Measurements from ENCODE around the gene PIGL.
A peak's percentile ranks its signal among the peaks of the same experiment; 100 is the strongest.

Gene PIGL

DNA sequence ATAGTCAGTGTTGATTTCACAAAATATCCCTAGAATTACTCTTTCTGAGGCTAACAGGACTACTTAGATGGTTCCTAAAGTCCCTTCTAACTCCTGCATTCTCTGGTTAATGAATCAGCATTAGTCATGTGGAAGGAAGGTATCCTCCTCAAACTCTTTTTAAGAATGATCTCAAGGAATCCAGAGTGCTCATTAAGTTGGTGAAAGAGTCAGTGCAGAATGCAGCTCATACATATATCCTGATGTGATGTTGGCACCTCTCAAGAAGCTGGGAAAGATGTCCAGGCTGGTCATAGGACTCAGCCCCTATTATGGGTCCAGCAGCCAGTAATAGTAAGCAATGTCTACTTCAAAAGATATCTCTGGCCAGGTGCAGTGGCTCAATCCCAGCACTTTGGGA is 65.5 kb downstream of the PIGL start:
- TF ChIP-seq, protein P1, sequence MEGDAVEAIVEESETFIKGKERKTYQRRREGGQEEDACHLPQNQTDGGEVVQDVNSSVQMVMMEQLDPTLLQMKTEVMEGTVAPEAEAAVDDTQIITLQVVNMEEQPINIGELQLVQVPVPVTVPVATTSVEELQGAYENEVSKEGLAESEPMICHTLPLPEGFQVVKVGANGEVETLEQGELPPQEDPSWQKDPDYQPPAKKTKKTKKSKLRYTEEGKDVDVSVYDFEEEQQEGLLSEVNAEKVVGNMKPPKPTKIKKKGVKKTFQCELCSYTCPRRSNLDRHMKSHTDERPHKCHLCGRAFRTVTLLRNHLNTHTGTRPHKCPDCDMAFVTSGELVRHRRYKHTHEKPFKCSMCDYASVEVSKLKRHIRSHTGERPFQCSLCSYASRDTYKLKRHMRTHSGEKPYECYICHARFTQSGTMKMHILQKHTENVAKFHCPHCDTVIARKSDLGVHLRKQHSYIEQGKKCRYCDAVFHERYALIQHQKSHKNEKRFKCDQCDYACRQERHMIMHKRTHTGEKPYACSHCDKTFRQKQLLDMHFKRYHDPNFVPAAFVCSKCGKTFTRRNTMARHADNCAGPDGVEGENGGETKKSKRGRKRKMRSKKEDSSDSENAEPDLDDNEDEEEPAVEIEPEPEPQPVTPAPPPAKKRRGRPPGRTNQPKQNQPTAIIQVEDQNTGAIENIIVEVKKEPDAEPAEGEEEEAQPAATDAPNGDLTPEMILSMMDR (IDR thresholded peaks at IDR 0.05; ENCODE audit: borderline replicate concordance, control extremely low read depth, extremely low read depth, insufficient read depth, missing control alignments), result no peak
- in situ Hi-C loops (cut with MboI; ENCODE audit: low sequenced_read_pairs, unreplicated experiment), result no loop called here
- DNase-seq (ENCODE audit: low spot score), result no peak

DNA sequence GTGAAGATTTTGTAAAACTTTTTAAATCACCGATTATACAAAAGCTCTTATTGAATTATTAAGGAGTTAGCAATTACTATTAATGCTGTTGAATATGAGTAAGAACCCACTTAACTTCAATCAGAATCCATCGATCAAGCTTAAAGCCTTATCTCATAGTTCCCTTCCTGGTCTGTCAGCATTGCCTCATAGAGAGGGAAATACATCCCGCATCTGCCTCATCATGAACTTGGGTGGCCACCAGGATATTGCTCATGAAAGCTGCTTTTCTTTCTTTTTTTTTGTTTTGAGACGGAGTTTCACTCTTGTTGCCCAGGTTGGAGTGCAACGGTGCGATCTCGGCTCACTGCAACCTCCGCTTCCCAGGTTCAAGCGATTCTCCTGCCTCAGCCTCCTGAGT is 66.7 kb downstream of the PIGL start:
- in situ Hi-C loops (cut with MboI; ENCODE audit: low sequenced_read_pairs, unreplicated experiment), result no loop called here
- TF ChIP-seq, protein P1 (IDR thresholded peaks at IDR 0.05; ENCODE audit: borderline replicate concordance, control extremely low read depth, extremely low read depth, insufficient read depth, missing control alignments), result no peak
- no peak for DNase-seq (ENCODE audit: low spot score)

DNA sequence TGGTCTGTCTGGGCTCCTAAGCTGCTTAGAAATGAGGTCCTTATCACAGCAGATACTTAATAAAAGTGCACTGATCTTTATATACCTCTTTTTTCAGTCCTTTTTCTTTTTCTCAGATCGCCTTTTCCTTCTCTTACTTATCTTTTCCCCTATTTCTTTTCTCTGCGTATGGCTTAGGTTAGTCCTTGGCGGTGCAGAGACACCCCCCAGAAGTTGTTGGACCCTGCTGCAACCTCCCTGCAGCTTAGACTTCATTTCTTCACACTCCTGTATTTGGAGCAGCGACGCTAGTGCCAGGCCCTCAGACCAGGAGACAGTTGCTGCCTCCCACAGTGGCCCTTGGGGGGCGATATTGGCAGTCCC is 68.6 kb downstream of the PIGL start:
- TF ChIP-seq, protein P1 (IDR thresholded peaks at IDR 0.05; ENCODE audit: borderline replicate concordance, control extremely low read depth, extremely low read depth, insufficient read depth, missing control alignments), result peak; percentile 57
- no peak for DNase-seq (ENCODE audit: low spot score)
- in situ Hi-C loops (cut with MboI; ENCODE audit: low sequenced_read_pairs, unreplicated experiment), result no loop called here

DNA sequence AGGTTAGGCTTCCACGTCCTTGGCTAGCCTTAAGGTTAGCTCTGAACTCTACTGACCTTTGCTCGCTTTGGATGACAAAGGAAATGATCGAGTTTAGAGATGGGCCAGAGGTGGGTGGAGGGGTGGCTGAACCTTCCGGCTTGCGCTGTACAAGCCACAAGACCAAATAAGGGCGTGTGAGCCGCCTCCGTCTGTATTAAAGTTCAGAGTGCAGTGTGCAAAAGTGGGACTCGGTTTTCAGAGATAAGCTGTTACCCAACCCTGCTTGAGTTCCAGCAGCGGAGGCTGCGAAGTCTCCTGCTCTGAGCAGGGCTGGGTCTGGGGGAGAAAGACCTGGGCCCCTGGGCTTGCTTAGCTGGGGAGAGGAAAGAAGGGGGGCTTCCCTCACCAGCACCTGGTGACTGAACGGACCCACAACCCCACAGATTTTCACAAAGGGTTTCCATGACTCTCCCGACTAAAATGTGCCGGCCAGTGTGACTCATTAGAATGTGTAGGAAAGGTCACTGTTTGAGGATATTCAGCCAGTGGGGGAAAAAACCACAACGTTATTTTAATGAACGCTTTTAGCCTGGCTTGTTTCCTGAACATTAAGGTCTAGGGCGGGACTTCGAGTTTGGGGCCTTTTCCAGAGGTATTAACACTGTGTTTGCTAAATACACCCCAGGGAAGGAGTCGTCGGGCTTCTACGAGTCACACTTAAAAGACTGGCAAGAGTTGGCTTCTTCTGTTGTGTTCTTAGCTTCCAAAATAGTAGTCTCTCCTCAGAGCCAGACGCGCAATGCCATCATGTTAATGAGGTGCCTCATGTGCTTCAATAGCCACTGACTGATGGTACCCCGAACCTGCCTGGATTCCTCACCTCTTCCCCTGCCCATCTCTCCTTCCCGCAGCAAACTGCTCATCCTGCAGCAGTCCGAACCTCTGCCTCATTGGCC is 69.3 kb downstream of the PIGL start:
- TF ChIP-seq, protein P1 (IDR thresholded peaks at IDR 0.05; ENCODE audit: borderline replicate concordance, control extremely low read depth, extremely low read depth, insufficient read depth, missing control alignments), result no peak
- DNase-seq (ENCODE audit: low spot score), result peak; percentile 89
- in situ Hi-C loops (cut with MboI; ENCODE audit: low sequenced_read_pairs, unreplicated experiment), result no loop called here

DNA sequence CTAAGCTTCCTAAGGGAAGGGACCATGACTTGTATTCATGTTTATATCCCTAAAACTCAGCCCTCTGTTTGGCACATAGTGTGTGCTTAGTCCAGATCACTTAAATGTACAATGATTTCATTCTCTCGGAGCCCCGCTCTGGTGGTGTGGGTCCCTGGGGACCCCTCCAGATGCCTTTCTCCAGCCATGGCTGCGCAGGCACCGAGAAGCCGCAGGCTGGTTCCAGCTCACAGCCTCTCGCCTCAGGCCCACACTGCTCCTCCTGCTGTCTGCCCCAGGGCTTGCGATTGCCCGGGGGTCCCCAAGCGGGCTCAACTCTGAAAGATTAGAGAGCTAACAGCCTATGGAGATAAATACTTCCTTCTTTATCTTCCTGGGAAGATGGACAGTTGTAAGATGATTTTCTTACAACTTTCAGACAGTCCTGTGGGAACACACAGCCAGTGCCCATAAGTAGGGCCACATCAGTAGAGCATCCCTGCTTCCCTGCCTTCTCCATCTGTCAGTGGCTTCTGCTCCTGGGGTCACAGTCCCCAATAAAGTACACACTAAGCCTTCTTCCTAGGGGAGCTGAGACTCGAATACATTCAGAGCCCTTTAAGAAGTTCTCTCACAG is 70.0 kb downstream of the PIGL start:
- TF ChIP-seq, protein P1 (IDR thresholded peaks at IDR 0.05; ENCODE audit: borderline replicate concordance, control extremely low read depth, extremely low read depth, insufficient read depth, missing control alignments), result peak; percentile 11
- peak; percentile 70 for DNase-seq (ENCODE audit: low spot score)
- in situ Hi-C loops (cut with MboI; ENCODE audit: low sequenced_read_pairs, unreplicated experiment), result no loop called here

DNA sequence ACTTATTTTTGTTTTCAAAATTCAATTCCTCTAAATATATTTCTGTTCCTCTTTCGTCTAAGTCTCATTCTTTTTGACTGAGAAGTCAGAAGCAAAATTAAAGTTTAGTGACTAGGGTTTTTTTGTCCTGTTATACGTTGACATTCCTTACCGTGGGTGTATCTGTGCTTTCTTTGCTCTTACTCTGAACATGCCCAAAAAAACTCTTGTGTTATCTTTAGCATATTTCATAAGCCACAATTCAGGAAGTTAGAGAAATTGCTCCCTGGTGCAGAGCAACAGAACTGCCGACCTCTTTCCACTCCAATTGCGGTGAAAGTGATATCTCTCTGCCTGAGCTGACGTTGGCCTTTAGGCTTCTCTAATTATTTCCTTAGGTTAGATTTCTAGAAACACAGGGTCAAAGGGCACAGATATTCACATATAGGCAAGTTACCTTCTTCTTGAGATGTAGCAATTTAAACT is 70.6 kb downstream of the PIGL start:
- in situ Hi-C loops (cut with MboI; ENCODE audit: low sequenced_read_pairs, unreplicated experiment), result no loop called here
- DNase-seq (ENCODE audit: low spot score), result peak; percentile 54
- TF ChIP-seq, protein P1 (IDR thresholded peaks at IDR 0.05; ENCODE audit: borderline replicate concordance, control extremely low read depth, extremely low read depth, insufficient read depth, missing control alignments), result no peak

Data from GM13976 (cell line).